EH (cell line): ENCODE measurements around the gene AIG1.
"Not testable (repeated sequence)": the region's sequence is repeated elsewhere in the genome, so short reads cannot be mapped to it uniquely, and the experiment has no call there.

Experiments used
- DNase-seq: peaks from one replicate; pipeline ENCODE4 v3.0.0-alpha.2; 2015; ENCODE audit warnings: low read depth

The AIG1 gene

GRCh38 chr6:143331362-143331761, 270.7 kb downstream of the AIG1 start:
- DNase-seq, result no peak

- DNase-seq, result no peak
Measured at GRCh38 chr6:143332153-143332845, 271.6 kb downstream of the AIG1 start.

- DNase-seq, result peak; percentile 59
Measured at GRCh38 chr6:143333081-143333480, 272.4 kb downstream of the AIG1 start.

DNA sequence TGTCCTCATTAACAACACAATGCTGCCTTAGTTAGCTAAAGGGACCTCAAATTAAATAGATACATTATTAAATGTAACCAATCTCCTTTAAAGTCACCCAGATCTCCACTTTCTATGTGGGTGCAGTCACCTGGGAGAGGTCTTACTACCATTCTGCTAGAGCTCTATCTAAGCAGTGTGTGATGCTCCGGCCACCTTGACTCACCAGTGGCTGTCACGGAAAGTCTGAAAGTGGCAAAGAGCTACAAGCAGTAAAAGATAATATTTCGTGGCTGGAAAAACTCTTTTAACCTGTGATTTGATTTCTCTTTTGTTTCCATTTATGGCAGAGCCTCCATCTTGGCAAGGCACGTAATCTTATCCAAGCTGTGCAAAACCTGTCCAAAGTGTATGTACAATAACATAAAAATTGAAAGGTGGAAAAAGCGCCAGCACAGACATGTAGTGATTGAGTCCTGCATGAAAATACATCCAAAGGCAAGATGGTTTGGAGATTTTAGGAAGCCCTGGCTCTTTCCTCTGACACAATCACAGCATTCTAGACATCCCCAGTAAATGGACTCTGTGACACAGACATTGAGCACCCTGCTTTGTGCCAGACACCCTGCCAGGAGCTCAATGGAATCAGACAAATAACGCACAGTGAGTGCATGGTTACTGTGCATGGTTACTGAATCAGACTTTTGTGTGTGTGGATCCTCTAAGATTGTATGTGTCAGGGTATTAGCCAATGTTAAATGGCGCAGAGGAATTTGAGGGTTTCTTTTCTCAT, 273.2 kb downstream of the AIG1 start:
- no peak for DNase-seq

DNA sequence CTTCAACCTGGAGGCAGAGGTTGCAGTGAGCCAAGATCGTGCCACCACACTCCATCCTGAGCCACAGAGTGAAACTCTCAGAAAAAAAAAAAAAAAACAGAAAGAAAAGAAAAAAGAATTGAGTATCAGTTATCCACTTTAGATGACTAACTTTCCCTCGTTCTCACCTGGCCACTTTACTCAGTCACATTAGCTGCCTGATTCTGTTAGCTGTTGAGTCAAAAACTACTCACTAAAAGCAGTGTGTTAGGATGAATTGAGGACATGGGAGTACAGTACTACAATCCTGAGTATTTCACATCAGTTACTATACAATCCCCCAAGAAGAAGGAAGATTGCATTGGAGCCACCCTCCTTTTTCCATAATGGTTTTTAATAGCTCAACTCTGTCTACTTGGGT, 275.2 kb downstream of the AIG1 start:
- DNase-seq, result peak; percentile 20

DNA sequence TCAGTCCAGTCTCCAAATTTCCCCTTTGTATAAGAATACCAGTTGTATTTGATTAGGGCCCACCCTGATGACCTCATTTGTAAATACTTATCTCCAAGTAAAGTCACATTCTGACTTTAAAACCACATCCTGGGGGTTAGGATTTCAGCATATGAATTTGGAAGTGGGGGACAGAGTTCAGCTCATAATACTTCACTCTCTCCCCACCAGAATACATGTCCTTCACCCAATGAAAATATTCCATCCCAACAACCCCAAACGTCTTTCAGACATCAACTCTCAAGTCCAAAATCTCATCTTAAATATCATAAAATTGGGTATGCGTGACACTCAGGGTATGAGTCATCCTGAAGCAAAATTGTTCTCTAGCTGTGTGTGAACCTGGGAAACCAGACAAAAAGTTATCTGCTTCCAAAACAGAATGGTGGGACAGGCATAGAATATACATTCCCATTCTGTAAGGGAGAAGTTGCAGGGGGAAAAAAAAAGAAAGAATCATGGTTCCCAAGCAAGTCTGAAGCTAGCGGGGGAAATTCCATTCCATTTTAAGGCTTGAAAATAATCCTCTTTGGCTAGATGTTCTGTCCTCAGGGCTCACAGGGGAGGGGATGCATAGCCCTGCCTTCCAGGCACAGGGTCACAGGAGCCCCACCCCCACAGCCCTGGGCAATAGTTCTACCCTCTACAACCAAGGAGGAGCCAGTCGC, 275.9 kb downstream of the AIG1 start:
- DNase-seq, result peak; percentile 93

GRCh38 chr6:143337201-143337949, 276.7 kb downstream of the AIG1 start:
- DNase-seq, result no peak

DNA sequence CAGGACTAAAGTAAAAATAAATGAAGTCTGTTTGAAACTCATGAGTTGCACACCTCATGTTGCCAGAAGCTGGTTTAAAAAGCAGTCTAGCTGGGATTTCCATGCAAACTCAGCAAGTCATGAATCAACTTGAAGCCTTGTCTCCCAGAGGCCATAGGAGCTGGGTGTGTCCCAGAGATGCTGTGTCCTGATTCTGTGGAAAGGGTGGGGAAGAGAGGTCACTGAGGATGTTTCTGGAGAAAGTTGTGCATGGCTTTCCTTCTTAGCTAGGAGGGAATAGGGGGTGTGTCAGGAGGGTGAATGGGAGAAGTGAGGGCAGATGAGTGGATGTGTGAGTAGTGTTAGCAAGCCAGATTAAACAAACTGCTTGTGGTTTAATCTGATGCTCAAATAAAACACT, 278.5 kb downstream of the AIG1 start:
- peak; percentile 36 for DNase-seq

GRCh38 chr6:143345477-143345876, 284.8 kb downstream of the AIG1 start:
- DNase-seq, result not testable (repeated sequence)

DNA sequence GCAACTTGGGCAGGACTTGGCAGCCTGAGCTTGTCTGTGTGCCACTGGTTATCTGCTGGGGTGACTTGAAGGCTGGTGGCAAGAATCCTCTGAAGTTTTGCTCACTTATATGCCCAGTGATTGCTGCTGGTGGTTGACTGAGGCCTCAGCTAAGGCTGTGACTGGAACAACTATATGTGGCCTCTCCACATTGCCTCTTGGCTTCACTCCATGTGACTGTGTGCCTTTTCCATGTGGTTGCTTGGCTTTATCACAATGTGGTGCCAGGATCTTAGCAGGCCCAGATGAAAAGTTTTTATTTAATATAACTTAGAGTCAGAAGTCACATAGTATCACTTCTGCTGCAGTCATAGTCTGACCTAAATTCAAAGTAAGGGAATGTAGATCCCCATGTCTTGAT, 285.3 kb downstream of the AIG1 start:
- DNase-seq, result peak; percentile 39

- peak; percentile 68 for DNase-seq
Measured at GRCh38 chr6:143348531-143348930, 287.8 kb downstream of the AIG1 start.

GRCh38 chr6:143349530-143349929, 288.8 kb downstream of the AIG1 start:
- no peak for DNase-seq

DNA sequence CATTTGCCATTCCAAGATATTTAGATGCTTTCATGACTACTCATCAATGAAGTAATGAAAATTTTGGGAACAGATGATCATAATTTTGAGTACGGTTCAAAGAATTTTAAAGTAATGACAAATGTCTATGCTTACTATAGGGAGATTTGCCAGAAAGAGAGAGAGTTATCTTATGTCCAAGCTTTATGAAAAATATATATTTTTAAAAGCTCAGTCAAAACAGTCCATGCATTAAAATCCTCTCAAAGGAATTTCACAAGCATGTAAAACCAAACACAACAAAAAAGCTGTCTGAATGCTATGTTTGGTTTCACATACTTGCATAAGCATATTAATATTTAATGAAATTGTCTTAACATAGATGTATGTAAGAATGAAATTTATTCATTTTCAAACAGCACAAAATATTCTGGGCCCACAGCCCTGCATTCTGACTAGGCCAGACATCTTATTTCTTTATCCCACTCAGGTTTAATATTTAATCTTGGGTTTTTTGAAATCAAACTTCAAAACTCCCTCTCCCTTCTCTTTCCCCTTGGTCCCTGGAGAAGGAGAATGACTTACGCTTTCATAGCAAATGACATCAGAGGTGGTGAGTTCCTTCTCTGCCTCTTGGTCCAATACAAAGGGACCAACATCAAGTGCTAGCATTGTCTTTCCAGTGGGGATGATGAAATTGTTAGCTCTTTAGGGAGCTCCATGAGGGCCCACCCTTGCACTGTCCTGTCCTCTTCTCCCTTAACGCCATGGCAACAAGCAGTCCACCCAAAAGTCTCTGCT, 295.6 kb downstream of the AIG1 start:
- no peak for DNase-seq

DNA sequence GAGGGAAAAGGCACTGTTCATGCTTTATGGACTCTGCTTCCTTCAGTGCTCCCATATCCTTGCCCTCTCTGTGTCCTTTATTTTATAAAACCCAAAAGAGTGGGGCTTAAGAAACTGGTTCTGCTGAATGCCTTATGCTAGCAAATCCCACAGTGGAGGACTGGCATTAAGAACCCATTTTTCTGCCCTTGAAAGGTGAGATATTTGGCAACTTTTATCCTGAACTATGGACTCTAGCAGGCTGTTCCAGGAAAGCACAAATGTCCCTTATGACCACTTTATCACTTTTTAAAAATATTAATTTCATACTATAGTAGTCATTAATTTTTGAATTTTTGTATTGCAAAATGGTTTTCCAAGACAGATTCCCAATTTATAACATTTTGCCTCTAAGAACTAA, 296.5 kb downstream of the AIG1 start:
- DNase-seq, result no peak

DNA sequence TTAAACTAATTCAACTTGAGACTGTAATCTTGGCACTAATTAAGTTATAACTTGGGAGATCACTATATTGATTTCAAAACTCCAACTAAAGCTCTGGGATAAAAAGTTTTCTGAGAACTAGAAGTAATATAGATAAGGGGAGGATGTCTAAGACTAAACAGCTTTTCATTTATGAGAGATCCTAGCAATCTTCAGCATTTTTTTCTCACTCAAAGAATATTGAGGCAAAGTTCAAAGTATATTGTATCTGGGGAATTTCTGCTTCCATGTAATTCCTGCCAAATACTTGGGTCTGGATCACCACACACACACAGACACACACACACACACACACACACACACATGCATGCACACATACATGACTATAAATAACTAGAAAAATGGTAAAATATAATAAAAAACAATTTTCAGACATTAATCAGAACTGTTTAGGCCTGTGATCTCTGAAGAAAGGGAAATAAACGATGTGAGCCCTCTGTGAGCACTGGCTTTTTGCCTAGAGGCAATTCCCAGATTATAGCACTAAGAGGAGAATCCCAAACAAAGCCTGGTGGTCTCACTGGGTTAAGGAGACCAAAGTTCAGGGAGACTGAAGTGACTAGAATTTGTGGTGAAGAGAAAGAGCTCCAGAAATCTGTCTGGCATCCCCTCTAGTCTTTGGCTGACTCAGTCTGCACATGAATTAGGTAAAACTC, 297.0 kb downstream of the AIG1 start:
- peak; percentile 22 for DNase-seq

DNA sequence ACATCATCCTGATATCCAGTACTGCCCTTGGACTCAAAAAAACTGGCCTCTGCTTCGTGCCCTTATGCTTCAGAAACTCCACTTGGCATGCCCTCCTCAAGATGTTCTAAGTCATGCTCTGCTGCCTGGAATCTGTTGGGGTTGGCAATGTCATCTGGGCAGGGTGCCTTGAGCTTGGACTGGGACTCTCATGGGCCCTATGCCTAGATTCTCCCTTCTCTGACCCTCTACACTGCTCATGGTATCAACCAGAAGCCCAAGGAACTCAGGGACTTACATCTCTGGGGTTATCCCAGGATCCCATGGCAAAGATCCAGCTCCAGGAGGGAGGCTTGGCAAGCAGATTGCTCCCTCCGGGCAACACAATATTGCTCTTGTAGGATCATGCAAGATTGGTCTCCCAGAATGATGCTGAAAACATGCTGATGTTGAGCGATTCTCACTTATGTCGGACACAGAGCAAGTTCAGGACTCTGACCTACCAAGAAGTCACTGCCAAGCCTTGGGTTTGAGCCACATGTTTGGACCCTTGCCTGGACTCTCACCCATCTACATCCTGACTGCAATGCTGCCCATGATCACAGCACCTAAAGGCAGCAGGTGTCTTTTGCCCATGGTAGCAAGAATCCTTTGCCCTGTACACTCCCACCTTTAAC, 301.0 kb downstream of the AIG1 start:
- DNase-seq, result no peak

GRCh38 chr6:143362192-143362558, 301.5 kb downstream of the AIG1 start:
- DNase-seq, result no peak

- peak; percentile 18 for DNase-seq
Measured at GRCh38 chr6:143363299-143363698, 302.6 kb downstream of the AIG1 start.

GRCh38 chr6:143368426-143368825, 307.7 kb downstream of the AIG1 start:
- peak; percentile 58 for DNase-seq

GRCh38 chr6:143369971-143370370, 309.3 kb downstream of the AIG1 start:
- DNase-seq, result no peak
